ENCODE results near the gene ACBD6.

Gene ACBD6

GRCh38 chr1:180294711-180295110 is 207.7 kb downstream of the ACBD6 start:
- Histone ChIP-seq H3K27me3 (no peaks in the 10 kb centered on the region), H3K4me3 (no peak overlapping the region), H3K36me3 (peaks cover 20% of the 10 kb centered on the region), H3K27ac (no peak overlapping the region), H4K20me1 (no peaks in the 10 kb centered on the region), H3K9ac (no peak overlapping the region), H3K4me2 (no peak overlapping the region), H3K4me1 (peaks cover 25% of the 10 kb centered on the region), H3K9me3 (peaks cover 17% of the 10 kb centered on the region)
- TF ChIP-seq Cebpa-rat (IDR thresholded peaks at IDR 0.05), result no peak

- H3K36me3 ChIP-seq, result peaks cover 29% of the 10 kb centered on the region
- no peaks in the 10 kb centered on the region for H3K27me3 ChIP-seq
- H4K20me1 ChIP-seq, result no peaks in the 10 kb centered on the region
- peaks cover 3% of the 10 kb centered on the region; the same call in 1 of the 2 replicates for H3K4me1 ChIP-seq
- no peak overlapping the region for H3K27ac ChIP-seq
- no peak overlapping the region for H3K4me2 ChIP-seq
- peaks cover 17% of the 10 kb centered on the region for H3K9me3 ChIP-seq
- no peak for TF ChIP-seq Cebpa-rat (IDR thresholded peaks at IDR 0.05)
- H3K9ac ChIP-seq, result no peak overlapping the region
- H3K4me3 ChIP-seq, result no peak overlapping the region
These were observed 211.4 kb downstream of the ACBD6 start for GRCh38 chr1:180291004-180291403.

GRCh38 chr1:180290265-180291001 is 211.9 kb downstream of the ACBD6 start:
- H3K4me2 ChIP-seq, result no peak overlapping the region
- peaks cover 32% of the 10 kb centered on the region for H3K36me3 ChIP-seq
- H3K4me3 ChIP-seq, result no peak overlapping the region

DNA sequence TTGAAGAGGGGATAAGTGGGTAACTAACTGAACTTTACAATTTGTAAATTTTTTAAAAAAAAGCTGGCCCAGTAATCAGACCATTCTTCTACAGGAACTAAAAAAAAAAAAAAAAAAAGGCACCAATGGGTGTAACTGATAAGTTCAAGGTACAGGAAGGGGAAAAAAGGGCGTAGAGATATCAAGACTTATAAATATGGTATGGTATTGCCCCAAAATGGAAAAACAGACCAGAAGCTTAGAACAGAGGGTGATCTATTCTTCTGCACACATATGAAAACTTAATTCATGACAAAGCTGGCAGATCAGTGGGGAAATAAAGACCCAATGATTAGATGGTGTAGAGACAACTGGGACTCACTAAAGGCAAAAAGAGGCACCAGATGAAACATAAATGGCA is 213.4 kb downstream of the ACBD6 start:
- no peak overlapping the region for H3K4me2 ChIP-seq
- H4K20me1 ChIP-seq, result no peaks in the 10 kb centered on the region
- H3K27me3 ChIP-seq, result no peaks in the 10 kb centered on the region
- no peak for TF ChIP-seq Cebpa-rat (IDR thresholded peaks at IDR 0.05)
- H3K9me3 ChIP-seq, result peaks cover 14% of the 10 kb centered on the region
- no peak overlapping the region for H3K4me3 ChIP-seq
- no peak overlapping the region for H3K27ac ChIP-seq
- no peaks in the 10 kb centered on the region for H3K4me1 ChIP-seq
- no peak overlapping the region for H3K9ac ChIP-seq
- peaks cover 34% of the 10 kb centered on the region for H3K36me3 ChIP-seq

More at GRCh38 chr1:180290265-180291001, 211.9 kb downstream of the ACBD6 start:
- H3K27ac ChIP-seq, result no peak overlapping the region
- no peaks in the 10 kb centered on the region for H4K20me1 ChIP-seq
- H3K4me1 ChIP-seq, result no peaks in the 10 kb centered on the region
- peaks cover 17% of the 10 kb centered on the region for H3K9me3 ChIP-seq
- no peak overlapping the region for H3K9ac ChIP-seq
- TF ChIP-seq Cebpa-rat (IDR thresholded peaks at IDR 0.05), result no peak
- no peaks in the 10 kb centered on the region for H3K27me3 ChIP-seq

DNA sequence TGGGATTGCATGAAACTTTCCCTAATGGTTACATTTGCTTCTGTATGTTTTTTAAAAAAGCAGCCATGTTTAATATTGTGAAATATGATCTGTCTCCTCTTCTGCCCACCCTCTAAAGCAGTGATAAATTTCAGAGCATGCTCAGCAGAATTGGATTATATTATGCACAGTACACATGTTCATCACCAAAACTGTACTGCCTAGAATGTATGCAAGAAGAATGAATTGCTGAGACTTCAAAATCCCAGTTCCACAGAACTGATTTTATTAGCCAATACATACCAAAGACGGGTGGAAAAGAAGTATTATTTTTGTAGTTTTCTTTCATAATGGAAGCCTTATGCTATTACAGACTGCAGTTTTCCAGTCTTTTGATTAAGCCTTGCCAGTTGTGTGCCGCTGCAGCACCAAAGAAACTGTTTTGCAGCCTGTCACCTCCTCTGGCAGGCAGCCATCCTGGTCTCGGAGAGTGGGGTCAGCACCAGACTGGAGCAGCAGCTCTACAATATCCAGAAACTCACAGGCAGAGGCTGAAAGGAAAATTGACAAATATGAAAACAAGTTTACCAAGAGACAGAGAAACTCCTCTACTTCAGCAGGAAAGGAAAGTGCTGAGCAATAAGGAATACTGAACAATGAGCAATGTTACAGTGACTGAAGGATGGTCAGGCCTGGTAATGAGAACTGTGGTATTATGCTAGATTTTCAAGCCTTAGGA is 214.2 kb downstream of the ACBD6 start:
- H3K4me2 ChIP-seq, result no peak overlapping the region
- no peaks in the 10 kb centered on the region for H3K4me1 ChIP-seq
- peaks cover 6% of the 10 kb centered on the region; the same call in 1 of the 2 replicates for H3K9me3 ChIP-seq
- TF ChIP-seq Cebpa-rat (IDR thresholded peaks at IDR 0.05), result no peak
- H3K4me3 ChIP-seq, result no peak overlapping the region
- no peaks in the 10 kb centered on the region for H4K20me1 ChIP-seq
- H3K9ac ChIP-seq, result no peak overlapping the region
- H3K27me3 ChIP-seq, result no peaks in the 10 kb centered on the region
- H3K27ac ChIP-seq, result no peak overlapping the region
- H3K36me3 ChIP-seq, result peaks cover 35% of the 10 kb centered on the region

DNA sequence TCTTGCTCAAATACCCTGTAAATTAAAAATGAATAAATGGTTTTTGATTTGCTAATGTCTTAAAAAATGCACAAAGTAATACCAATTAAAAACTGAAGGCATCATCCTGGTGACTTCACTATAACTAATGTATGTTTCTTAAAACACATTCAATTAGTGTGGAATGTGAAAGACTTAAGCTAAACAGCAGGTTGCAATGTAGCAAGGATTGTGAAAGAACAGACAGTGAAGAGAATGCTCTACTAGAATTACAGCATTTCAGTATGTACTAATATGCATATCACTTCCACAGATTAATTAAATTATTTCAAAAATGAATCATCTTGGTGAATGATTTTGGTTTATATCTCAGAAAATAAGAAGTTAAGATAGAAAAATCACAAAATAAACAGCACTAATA is 216.0 kb downstream of the ACBD6 start:
- H3K27me3 ChIP-seq, result no peaks in the 10 kb centered on the region
- H3K4me1 ChIP-seq, result no peaks in the 10 kb centered on the region
- no peaks in the 10 kb centered on the region for H3K9me3 ChIP-seq
- no peak overlapping the region for H3K9ac ChIP-seq
- H3K4me3 ChIP-seq, result no peak overlapping the region
- no peak for TF ChIP-seq Cebpa-rat (IDR thresholded peaks at IDR 0.05)
- H3K36me3 ChIP-seq, result peaks cover 48% of the 10 kb centered on the region
- no peak overlapping the region for H3K4me2 ChIP-seq
- H3K27ac ChIP-seq, result no peak overlapping the region
- no peaks in the 10 kb centered on the region for H4K20me1 ChIP-seq

- H3K9me3 ChIP-seq, result no peaks in the 10 kb centered on the region
- TF ChIP-seq Cebpa-rat (IDR thresholded peaks at IDR 0.05), result no peak
- H4K20me1 ChIP-seq, result no peaks in the 10 kb centered on the region
- no peak overlapping the region for H3K4me2 ChIP-seq
- no peak overlapping the region for H3K27ac ChIP-seq
- no peak overlapping the region for H3K4me3 ChIP-seq
- H3K36me3 ChIP-seq, result peaks cover 75% of the 10 kb centered on the region
- no peaks in the 10 kb centered on the region for H3K27me3 ChIP-seq
- H3K9ac ChIP-seq, result no peak overlapping the region
- peaks cover 6% of the 10 kb centered on the region; the same call in 1 of the 2 replicates for H3K4me1 ChIP-seq
These were observed 219.3 kb downstream of the ACBD6 start for GRCh38 chr1:180283098-180283497.

DNA sequence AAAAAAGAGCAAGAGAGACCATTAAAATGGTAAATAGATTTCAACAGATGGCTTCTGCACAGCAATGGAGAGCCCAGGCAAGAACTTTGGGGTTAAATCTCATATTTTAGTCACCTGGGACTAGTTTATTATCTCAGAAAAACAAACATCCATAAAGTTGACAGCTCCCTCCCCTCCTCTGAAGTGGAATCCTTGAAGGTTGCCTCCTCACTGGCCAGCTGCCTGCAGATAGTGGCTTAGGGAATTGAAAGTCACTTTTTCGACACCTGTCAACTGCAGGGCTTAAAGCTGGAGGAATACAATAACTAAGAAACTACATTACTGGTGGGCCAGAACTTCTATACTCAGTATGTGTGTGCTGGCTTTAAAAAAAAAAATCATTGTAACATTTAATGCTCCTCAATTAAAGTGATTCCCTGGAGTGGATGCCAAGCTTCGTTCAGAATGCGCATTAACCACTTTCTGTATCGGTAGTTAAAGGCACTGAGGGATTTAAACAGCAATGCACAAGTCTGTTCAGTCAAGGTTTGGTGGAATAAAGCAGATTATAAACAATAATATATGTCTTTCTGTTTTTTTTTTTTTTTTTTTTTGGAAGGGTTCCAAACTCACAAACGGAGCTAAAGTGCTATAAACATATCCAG is 219.9 kb downstream of the ACBD6 start:
- no peak overlapping the region for H3K9ac ChIP-seq
- H3K27ac ChIP-seq, result no peak overlapping the region
- H3K4me3 ChIP-seq, result no peak overlapping the region
- no peak overlapping the region for H3K4me2 ChIP-seq
- peaks cover 6% of the 10 kb centered on the region; the same call in 1 of the 2 replicates for H3K4me1 ChIP-seq
- no peaks in the 10 kb centered on the region for H3K27me3 ChIP-seq
- no peaks in the 10 kb centered on the region for H4K20me1 ChIP-seq
- peaks cover 75% of the 10 kb centered on the region for H3K36me3 ChIP-seq
- TF ChIP-seq Cebpa-rat (IDR thresholded peaks at IDR 0.05), result no peak
- H3K9me3 ChIP-seq, result no peaks in the 10 kb centered on the region

- TF ChIP-seq Cebpa-rat (IDR thresholded peaks at IDR 0.05), result no peak
- no peak overlapping the region for H3K9ac ChIP-seq
These were observed 220.9 kb downstream of the ACBD6 start for GRCh38 chr1:180281490-180281889.

GRCh38 chr1:180280617-180281016 is 221.8 kb downstream of the ACBD6 start:
- Histone ChIP-seq H3K27me3 (no peaks in the 10 kb centered on the region), H3K4me3 (no peak overlapping the region), H3K4me2 (no peak overlapping the region), H4K20me1 (no peaks in the 10 kb centered on the region), H3K4me1 (peaks cover 6% of the 10 kb centered on the region; the same call in 1 of the 2 replicates), H3K36me3 (peaks cover 84% of the 10 kb centered on the region), H3K9ac (no peak overlapping the region), H3K9me3 (no peaks in the 10 kb centered on the region), H3K27ac (no peak overlapping the region)
- no peak for TF ChIP-seq Cebpa-rat (IDR thresholded peaks at IDR 0.05)

More at GRCh38 chr1:180281490-180281889, 220.9 kb downstream of the ACBD6 start:
- H3K9me3 ChIP-seq, result no peaks in the 10 kb centered on the region
- H3K36me3 ChIP-seq, result peaks cover 76% of the 10 kb centered on the region
- no peak overlapping the region for H3K4me2 ChIP-seq
- H4K20me1 ChIP-seq, result no peaks in the 10 kb centered on the region
- no peak overlapping the region for H3K4me3 ChIP-seq
- H3K27me3 ChIP-seq, result no peaks in the 10 kb centered on the region
- H3K27ac ChIP-seq, result no peak overlapping the region
- H3K4me1 ChIP-seq, result peaks cover 6% of the 10 kb centered on the region; the same call in 1 of the 2 replicates
